ENCODE data around the gene GRM8. TPM values are rescaled to one million over a fixed set of nuclear protein-coding genes. Genes with fewer than 3 reads are reported as not detected.

The GRM8 gene
- total RNA-seq, 1 experiment from 2014 or later = not detected

- DNase-seq (ENCODE audit: low read depth, low spot score) (no peak), ATAC-seq (no peak)
- Histone ChIP-seq H3K4me3 (ENCODE audit: low read depth in 2 of 2, low read length in 2 of 2) (no peak overlapping the region), H3K27ac (ENCODE audit: low read length) (no peak overlapping the region), H3K27me3 (ENCODE audit: control insufficient read depth, insufficient read depth, low read length) (no peaks in the 10 kb centered on the region), H3K4me1 (ENCODE audit: control insufficient read depth, insufficient read depth, low read length) (no peaks in the 10 kb centered on the region), H3K9me3 (ENCODE audit: control insufficient read depth, insufficient read depth, low read depth, low read length) (no peaks in the 10 kb centered on the region), H3K36me3 (ENCODE audit: control insufficient read depth, insufficient read depth, low read length) (no peaks in the 10 kb centered on the region)
- intact Hi-C loops (cut with micrococcal nuclease; ENCODE audit: unreplicated experiment) = no loop called here
- ChIA-PET POLR2A (no interaction called here), CTCF (no interaction called here)
- in situ Hi-C loops (cut with HindIII; ENCODE audit: low pct_unique_long_range_greater_than_20kb, low sequenced_read_pairs) = no loop called here
- TF ChIP-seq SIN3A (IDR thresholded peaks at IDR 0.05; ENCODE audit: borderline replicate concordance, insufficient read depth, low read depth, low read length) = no peak
- TF ChIP-seq POLR2AphosphoS5 (IDR thresholded peaks at IDR 0.05; ENCODE audit: low read depth, low read length) = no peak
- no peak for TF ChIP-seq TCF7L2 (IDR thresholded peaks at IDR 0.05; ENCODE audit: low read depth, low read length)
- TF ChIP-seq REST (IDR thresholded peaks at IDR 0.05; ENCODE audit: insufficient read depth in 1 of 2, low read depth in 2 of 2, low read length in 1 of 2) = no peak
- TF ChIP-seq, protein P1, sequence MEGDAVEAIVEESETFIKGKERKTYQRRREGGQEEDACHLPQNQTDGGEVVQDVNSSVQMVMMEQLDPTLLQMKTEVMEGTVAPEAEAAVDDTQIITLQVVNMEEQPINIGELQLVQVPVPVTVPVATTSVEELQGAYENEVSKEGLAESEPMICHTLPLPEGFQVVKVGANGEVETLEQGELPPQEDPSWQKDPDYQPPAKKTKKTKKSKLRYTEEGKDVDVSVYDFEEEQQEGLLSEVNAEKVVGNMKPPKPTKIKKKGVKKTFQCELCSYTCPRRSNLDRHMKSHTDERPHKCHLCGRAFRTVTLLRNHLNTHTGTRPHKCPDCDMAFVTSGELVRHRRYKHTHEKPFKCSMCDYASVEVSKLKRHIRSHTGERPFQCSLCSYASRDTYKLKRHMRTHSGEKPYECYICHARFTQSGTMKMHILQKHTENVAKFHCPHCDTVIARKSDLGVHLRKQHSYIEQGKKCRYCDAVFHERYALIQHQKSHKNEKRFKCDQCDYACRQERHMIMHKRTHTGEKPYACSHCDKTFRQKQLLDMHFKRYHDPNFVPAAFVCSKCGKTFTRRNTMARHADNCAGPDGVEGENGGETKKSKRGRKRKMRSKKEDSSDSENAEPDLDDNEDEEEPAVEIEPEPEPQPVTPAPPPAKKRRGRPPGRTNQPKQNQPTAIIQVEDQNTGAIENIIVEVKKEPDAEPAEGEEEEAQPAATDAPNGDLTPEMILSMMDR (IDR thresholded peaks at IDR 0.05) = no peak
- no TSS peak for BruUV-seq (replicated peaks)
Measured at GRCh38 chr7:126931581-126931980, 321.2 kb downstream of the GRM8 start.

DNA sequence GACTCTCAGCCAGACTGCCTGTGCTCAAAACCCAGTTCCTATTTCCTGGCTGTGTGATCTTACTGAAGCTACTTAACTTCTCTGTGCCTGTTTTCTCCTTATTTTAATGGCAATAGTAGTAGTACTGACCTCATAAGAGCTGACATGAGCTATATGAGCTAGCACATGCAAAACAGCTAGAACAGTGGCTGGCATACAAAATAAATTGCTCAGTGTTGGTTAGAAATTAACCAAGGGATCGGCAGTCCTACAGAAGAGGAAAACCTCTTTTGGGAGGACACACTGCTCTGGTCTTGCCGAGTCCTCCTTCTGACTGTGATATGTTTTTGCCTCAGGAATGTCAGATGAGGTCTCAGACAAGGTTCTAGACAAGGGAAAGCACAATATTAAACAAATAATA, 322.6 kb downstream of the GRM8 start:
- Histone ChIP-seq H3K36me3 (ENCODE audit: control insufficient read depth, insufficient read depth, low read length) (no peaks in the 10 kb centered on the region), H3K4me1 (ENCODE audit: control insufficient read depth, insufficient read depth, low read length) (no peaks in the 10 kb centered on the region), H3K27ac (ENCODE audit: low read length) (no peak overlapping the region), H3K27me3 (ENCODE audit: control insufficient read depth, insufficient read depth, low read length) (no peaks in the 10 kb centered on the region), H3K9me3 (ENCODE audit: control insufficient read depth, insufficient read depth, low read depth, low read length) (no peaks in the 10 kb centered on the region), H3K4me3 (ENCODE audit: low read depth in 2 of 2, low read length in 2 of 2) (no peak overlapping the region)
- BruUV-seq (replicated peaks) = no TSS peak
- in situ Hi-C loops (cut with HindIII; ENCODE audit: low pct_unique_long_range_greater_than_20kb, low sequenced_read_pairs) (no loop called here), intact Hi-C loops (cut with micrococcal nuclease; ENCODE audit: unreplicated experiment) (no loop called here)
- ATAC-seq (no peak), DNase-seq (ENCODE audit: low read depth, low spot score) (no peak)
- ChIA-PET CTCF (no interaction called here), POLR2A (no interaction called here)
- TF ChIP-seq REST (IDR thresholded peaks at IDR 0.05; ENCODE audit: insufficient read depth in 1 of 2, low read depth in 2 of 2, low read length in 1 of 2) (no peak), POLR2AphosphoS5 (IDR thresholded peaks at IDR 0.05; ENCODE audit: low read depth, low read length) (no peak), SIN3A (IDR thresholded peaks at IDR 0.05; ENCODE audit: borderline replicate concordance, insufficient read depth, low read depth, low read length) (no peak), TCF7L2 (IDR thresholded peaks at IDR 0.05; ENCODE audit: low read depth, low read length) (no peak)
- TF ChIP-seq, protein P1 (IDR thresholded peaks at IDR 0.05) = no peak
